Stimulated activated CD4-positive, alpha-beta T cell treated with anti-CD3 and anti-CD28 coated beads, Interleukin-15, amount 100 ng/mL, for 24 hours (primary cell): ENCODE measurements around the gene RPS23.

Source experiments
- DNase-seq: peaks from one replicate; pipeline ENCODE4 v3.0.0-alpha.2; 2020

The RPS23 gene

GRCh38 chr5:82277987-82278710 is at the start of gene RPS23:
TSS of gene RPS23 (minus strand) at chr5:82278354. CDS start at chr5:82278323, 31 bp downstream.
- peak; percentile 91 for DNase-seq

DNA sequence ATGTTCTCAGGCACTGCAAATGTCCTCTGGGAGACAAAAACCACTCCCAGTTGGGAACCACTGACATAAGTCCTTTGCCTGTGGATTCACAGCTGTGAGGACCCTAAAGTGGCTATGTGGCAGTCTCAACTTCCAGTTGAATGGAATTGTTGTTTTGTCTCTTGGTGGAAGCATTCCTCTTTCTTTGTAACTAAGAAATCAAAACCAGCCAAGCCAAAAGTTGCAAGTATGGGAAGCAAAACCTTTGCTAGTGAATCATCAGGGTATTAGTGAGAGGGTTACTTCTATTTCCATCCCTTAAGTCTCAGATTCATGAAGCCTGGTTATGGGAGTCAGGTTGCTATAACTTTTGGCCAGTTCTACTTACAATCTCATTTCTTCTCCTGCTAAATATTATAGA is 49.8 kb upstream of the RPS23 start:
- DNase-seq: no peak

DNA sequence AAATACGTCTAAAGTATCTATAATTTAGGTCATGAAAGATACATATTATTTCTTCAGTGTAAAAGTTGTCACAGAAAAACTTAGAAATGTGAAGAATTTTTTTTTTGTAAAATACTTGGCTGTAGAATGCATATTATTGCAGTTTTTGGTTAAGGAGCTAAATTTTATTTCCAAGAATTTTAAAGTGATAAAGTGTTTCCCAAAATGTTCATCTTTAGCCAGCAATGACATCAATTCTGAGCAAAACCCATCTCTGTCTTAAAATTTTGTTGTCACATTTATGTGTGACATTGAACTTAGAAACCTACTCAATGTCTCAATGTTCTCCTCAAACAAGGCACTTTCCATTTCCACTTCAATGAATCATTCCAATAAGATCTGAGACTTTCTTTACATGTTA is 47.8 kb upstream of the RPS23 start:
- DNase-seq: no peak

GRCh38 chr5:82325155-82325554 is 47.0 kb upstream of the RPS23 start:
- DNase-seq: no peak

DNA sequence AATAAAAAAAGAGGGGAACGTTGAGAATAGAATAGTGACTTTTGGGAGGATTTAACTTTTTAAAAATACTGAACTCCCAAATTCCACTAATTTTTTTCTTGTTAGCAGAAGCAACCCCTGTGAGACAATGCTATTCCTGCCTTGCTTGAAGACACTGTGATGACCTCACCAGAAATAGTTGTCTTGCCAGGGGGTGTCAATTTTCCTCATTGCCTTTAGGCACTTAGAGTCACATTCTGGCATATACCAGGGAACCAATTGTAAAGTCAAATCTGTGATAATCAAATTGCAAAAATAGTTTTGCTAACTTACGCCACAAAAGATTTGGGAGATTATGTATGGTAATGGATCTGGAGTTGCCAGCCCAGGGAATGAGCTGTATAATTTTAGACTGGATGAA is 42.8 kb upstream of the RPS23 start:
- DNase-seq: no peak

GRCh38 chr5:82319651-82320376 is 41.7 kb upstream of the RPS23 start:
- DNase-seq: no peak

GRCh38 chr5:82319192-82319591 is 41.0 kb upstream of the RPS23 start:
- DNase-seq: no peak

DNA sequence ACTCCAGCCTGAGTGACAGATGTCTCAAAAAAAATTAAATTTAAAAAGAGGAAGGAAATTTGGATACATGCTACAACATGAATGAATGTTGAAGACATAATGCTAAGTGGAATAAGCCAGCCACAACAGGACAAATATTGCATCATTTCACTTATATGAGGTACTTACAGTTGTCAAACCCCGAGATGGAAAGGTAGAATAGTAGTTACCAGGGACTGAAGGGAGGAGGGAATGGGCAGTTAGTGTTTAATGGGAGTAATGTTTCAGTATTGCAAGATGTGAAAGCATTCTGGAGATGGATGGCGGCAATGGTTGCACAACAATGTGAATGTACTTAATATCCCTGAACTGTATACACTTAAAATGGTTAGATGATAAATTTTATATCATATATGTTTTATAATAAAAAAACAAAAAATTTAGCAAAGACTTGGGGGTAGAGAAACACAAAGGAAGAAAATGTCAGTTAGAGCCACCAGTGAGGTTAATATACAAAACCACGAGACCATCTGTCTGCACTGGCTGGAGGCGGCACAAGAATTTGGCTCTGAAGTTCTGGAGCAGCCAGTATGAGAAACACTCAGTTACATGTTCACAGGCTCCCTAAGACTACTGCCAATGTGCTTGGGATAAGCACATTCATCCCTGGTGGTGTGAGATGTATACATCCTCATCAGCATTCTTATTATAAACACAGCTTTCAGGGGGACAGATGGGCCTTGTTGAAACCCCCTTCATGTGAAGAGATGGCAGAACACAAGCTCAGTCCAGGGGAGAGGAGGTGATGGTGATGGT is 37.0 kb upstream of the RPS23 start:
- no peak for DNase-seq

- DNase-seq: no peak
Observed at GRCh38 chr5:82313016-82313415, 34.9 kb upstream of the RPS23 start.

DNA sequence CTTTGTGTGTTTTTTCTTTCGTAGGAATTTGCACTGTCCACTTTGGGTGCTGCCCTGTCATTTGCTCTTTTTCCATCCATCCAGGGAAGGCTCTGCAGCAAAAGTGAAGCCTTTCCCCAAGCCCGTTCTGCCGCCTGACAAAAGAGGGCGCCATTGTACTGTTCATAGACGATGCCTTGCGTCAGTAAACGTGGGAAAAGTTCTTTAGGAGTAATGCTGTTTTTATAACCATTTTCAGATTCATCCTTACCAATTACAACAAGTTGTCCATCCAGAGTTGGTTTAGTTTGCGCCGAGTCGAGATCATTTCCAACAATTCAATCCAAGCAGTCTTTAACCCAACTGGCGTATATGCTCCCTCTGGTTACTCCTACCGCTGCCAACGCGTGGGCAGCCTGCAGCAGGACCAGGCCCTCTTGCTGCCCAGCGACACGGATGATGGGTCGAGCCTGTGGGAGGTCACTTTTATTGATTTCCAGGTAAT is 34.3 kb upstream of the RPS23 start:
- DNase-seq: peak; percentile 55

DNA sequence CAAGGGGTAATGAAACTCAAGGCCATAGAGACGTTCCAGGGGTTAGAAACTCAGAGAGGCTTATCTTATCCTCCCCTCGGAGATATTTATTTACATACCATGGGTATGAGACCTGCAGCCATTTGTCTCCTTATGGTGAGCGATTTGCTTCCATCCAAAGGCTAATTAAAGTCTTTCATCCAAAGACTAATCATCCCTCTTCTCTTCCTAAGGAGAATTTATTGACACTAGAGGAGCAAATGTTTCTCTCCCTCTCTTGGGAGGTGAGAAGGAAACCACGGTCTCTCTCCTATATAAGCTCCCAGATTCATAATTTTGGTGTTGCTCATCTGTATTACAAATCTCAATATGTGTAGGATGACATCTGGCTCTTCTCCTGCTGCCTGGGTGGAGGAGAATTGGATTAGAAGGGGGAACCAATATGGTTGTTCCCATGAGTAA is 31.0 kb upstream of the RPS23 start:
- no peak for DNase-seq

DNA sequence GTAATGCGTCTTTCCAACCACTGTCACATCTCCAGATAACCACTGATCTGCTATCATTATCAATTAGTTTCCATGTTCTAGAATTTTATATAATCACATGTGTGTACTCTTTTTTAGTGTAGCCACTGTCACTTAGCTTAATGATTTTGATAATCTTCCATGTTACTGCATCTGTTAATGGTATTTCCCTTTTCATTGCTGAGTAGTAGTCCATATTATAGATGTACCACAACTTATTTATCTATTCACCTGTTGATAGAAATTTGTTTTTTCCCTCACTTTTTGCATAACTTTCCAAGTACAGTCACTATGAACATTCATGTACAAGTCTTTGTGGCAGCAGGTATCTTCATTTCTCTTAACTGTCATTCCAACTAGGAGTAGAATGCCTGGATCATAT is 30.3 kb upstream of the RPS23 start:
- no peak for DNase-seq

DNA sequence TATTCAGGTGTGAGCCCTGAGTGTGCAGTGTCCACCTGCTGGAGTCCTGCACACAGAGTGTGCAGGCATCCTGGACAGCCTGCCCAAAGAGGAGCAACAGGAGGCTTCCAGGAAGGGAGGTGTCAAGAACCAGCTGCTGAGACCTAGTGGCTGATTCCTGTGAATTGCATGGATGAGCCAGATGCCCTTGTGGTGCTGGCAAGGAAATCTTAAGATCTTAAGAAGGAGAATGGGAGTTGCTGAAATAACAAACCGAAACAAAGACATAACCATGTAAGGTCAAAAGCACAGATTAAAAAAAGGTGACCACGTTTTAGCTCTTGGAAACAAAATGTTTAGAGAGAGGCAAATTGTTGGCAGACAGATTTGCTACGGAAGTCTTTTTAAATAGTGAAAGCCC is 29.3 kb upstream of the RPS23 start:
- DNase-seq: no peak

DNA sequence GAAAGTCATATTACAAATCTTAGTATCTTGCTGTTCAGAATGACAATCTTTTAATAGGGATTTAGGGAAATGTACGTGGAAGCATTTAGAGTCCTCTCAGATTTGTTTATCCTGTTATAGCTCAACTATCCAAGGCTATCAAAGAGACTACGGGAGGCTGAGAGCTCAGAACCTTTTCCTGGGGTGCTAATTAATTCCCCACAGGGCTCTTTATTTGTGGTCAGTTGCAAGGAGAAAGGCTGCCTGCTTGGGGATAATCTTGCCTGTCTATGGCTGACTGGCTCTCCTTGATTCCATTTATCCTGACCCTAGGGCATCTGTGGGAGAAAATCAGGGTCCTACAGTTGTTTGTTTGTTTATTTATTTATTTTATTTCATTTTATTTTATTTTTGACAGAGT is 28.0 kb upstream of the RPS23 start:
- DNase-seq: no peak

- no peak for DNase-seq
Observed at GRCh38 chr5:82301190-82301589, 23.0 kb upstream of the RPS23 start.

- no peak for DNase-seq
Observed at GRCh38 chr5:82298668-82299067, 20.5 kb upstream of the RPS23 start.

DNA sequence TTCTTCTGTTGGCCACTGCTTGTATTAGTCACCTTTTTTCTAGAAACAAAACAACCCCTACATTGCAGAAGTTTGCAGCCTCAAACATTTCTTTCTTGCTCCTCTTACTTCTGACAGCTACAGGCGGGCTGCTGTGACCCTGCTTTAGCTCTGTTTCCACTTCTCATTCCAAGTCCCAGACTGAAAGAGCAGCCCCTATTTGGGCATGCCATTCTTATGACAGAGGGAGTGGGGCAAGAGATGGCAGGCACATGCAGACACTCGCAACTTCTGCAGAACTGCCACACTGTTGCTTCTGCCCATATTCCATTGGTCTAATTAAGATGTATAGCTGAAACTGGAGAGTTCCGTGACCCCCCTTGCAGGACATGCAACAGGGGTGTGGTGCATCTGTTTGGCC is 19.6 kb upstream of the RPS23 start:
- DNase-seq: no peak

GRCh38 chr5:82296929-82297328 is 18.8 kb upstream of the RPS23 start:
- DNase-seq: no peak

- DNase-seq: no peak
Observed at GRCh38 chr5:82295959-82296531, 17.9 kb upstream of the RPS23 start.

DNA sequence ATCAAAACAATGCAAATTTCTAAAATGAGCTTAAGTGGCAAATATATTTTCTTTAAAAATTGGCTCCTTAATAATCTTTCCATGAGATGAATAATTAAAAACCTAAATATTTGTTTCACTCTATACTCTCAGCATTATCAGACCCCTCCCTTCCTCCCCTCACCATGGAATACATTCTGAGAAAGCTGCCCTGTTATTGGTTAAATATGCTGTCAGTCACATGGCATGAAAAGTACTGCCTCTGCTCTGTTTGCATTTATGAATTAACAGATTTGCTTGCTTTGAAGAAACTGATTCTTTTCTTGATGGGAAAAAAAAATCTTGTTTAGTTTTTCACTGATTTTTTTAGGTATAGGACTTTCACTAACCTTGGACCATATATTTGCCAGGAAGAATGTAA is 17.0 kb upstream of the RPS23 start:
- no peak for DNase-seq

GRCh38 chr5:82291420-82291819 is 13.3 kb upstream of the RPS23 start:
- no peak for DNase-seq

- DNase-seq: no peak
Observed at GRCh38 chr5:82290908-82291307, 12.8 kb upstream of the RPS23 start.

- no peak for DNase-seq
Observed at GRCh38 chr5:82290005-82290404, 11.9 kb upstream of the RPS23 start.
